Hepatocyte (in vitro differentiated cells): Measurements from ENCODE around the gene PXDN. TPM values are rescaled to one million over a fixed set of nuclear protein-coding genes. Genes with fewer than 3 reads are reported as not detected.

Experiments
- DNase-seq: peaks from one replicate; pipeline ENCODE4 v3.0.0-alpha.2; 2016; ENCODE audit warnings: low spot score
- H2AFZ ChIP-seq: fragments of 200-600 bp; sonication (generic); 2 replicates; pipeline ENCODE4 v1.6.0; 2016; ENCODE audit warnings: antibody characterized with exemption, mild to moderate bottlenecking
- H3K27ac ChIP-seq: fragments of 200-600 bp; sonication (generic); 2 replicates; pipeline ENCODE4 v1.5.1; 2016; ENCODE audit warnings: mild to moderate bottlenecking
- H3K27me3 ChIP-seq: fragments of 200-600 bp; sonication (generic); 2 replicates; pipeline ENCODE4 v1.6.1; 2016
- H3K36me3 ChIP-seq: fragments of 200-600 bp; sonication (generic); replicated peaks from 2 replicates; pipeline ENCODE4 v1.5.1; 2016; ENCODE audit warnings: low read depth; ENCODE audit not compliant: insufficient read depth
- H3K4me1 ChIP-seq: fragments of 200-600 bp; sonication (generic); 2 replicates; pipeline ENCODE4 v1.5.1; 2016; ENCODE audit warnings: mild to moderate bottlenecking, moderate library complexity; ENCODE audit not compliant: insufficient read depth
- H3K4me2 ChIP-seq: fragments of 200-600 bp; sonication (generic); 2 replicates; pipeline ENCODE4 v1.6.0; 2016
- H3K4me3 ChIP-seq: fragments of 200-600 bp; sonication (generic); 2 replicates; pipeline ENCODE4 v1.5.1; 2016; ENCODE audit warnings: mild to moderate bottlenecking
- H3K79me2 ChIP-seq: fragments of 200-600 bp; sonication (generic); 2 replicates; pipeline ENCODE4 v1.6.0; 2017; ENCODE audit warnings: mild to moderate bottlenecking
- H3K9me2 ChIP-seq: fragments of 200-600 bp; sonication (generic); replicated peaks from 2 replicates; pipeline ENCODE4 v1.6.0; 2017; ENCODE audit warnings: mild to moderate bottlenecking; ENCODE audit not compliant: insufficient read depth
- H3K9me3 ChIP-seq: fragments of 200-600 bp; sonication (generic); 2 replicates; pipeline ENCODE4 v1.5.1; 2016; ENCODE audit warnings: low read depth, mild to moderate bottlenecking
- H4K20me1 ChIP-seq: fragments of 200-600 bp; sonication (generic); 2 replicates; pipeline ENCODE4 v1.6.0; 2016; ENCODE audit warnings: mild to moderate bottlenecking; ENCODE audit not compliant: insufficient read depth, poor library complexity, severe bottlenecking
- EZH2 ChIP-seq: fragments of 200-600 bp; sonication (generic); IDR thresholded peaks from 2 replicates; pipeline ENCODE4 v1.6.1; 2016; ENCODE audit warnings: antibody characterized with exemption, mild to moderate bottlenecking, borderline replicate concordance
- EZH2phosphoT487 ChIP-seq: fragments of 200-600 bp; sonication (generic); IDR thresholded peaks from one replicate; pipeline ENCODE4 v1.6.1; 2018; ENCODE audit warnings: antibody characterized with exemption, mild to moderate bottlenecking, low read depth, moderate library complexity; ENCODE audit not compliant: unreplicated experiment, severe bottlenecking
- WGBS: methylation state at CpG from one replicate; pipeline ENCODE4 v1.1.6; 2016; ENCODE audit warnings: low lambda C conversion rate; ENCODE audit errors: missing lambda C conversion rate; 5-methylcytosine and 5-hydroxymethylcytosine counted together
- polyA plus RNA-seq: library from polyadenylated mRNA; unstranded; fragments of >200 nt; fragmentation: Nextera tagmentation; extraction: Ambion mirVana; gene quantifications from 2 replicates; pipeline ENCODE4 v1.2.1, GENCODE V29; 2016
- total RNA-seq: library from RNA; depleted of rRNA; stranded (reverse); fragments of >200 nt; gene quantifications from 2 replicates; pipeline ENCODE4 v1.2.3, GENCODE V29; 2014
- TF ChIP-seq, protein P1 (sequence below): fragments of 200-600 bp; sonication (generic); IDR thresholded peaks from 2 replicates; pipeline ENCODE4 v1.5.1; 2016; ENCODE audit warnings: antibody characterized with exemption, mild to moderate bottlenecking; ENCODE audit not compliant: poor library complexity

Gene PXDN
- total and polyA plus RNA-seq, 2 experiments from 2014 or later = 107 to 118 TPM

GRCh38 chr2:1730015-1730927, 14.0 kb downstream of the PXDN start:
- Histone ChIP-seq H3K27me3 (no peaks in the 10 kb centered on the region), H3K27ac (peak overlapping the region; percentile 78), H3K4me3 (no peak overlapping the region), H3K4me1 (peaks cover 45% of the 10 kb centered on the region), H3K36me3 (no peaks in the 10 kb centered on the region), H3K79me2 (peaks cover 69% of the 10 kb centered on the region), H3K4me2 (peak overlapping the region; percentile 52), H2AFZ (no peak overlapping the region), H4K20me1 (peaks cover 30% of the 10 kb centered on the region), H3K9me2 (no peaks in the 10 kb centered on the region), H3K9me3 (peaks cover 4% of the 10 kb centered on the region)
- TF ChIP-seq EZH2phosphoT487 (peak; percentile 55), EZH2 (no peak)
- DNase-seq = peak; percentile 59
- WGBS = 36% methylated on average over 10 of the region's 10 CpGs

DNA sequence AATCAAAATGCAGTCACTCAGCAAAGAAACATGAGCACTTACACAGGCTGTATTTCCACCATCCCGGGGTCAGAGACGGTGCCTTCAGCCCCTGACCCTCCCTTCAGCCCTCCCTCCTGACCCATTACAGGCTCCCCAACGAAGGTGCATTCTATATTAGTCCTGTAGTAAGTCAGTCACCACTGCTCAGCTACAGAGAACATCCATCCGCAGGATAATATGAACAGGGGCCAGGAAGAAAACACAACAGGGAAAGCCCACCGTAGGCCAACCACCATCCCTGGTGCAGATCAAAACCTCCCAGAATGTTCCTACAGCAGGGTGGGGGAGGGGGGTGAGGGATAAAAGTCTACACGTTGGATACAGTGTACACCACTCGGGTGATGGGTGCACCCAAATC, 15.1 kb downstream of the PXDN start:
- H3K9me2 ChIP-seq = no peaks in the 10 kb centered on the region
- no peak overlapping the region for H3K4me3 ChIP-seq
- H2AFZ ChIP-seq = no peak overlapping the region
- H3K4me1 ChIP-seq = peaks cover 45% of the 10 kb centered on the region
- peak overlapping the region; percentile 65 for H3K4me2 ChIP-seq
- WGBS = 58% methylated on average over 7 of the region's 7 CpGs
- no peaks in the 10 kb centered on the region for H3K27me3 ChIP-seq
- H4K20me1 ChIP-seq = peaks cover 30% of the 10 kb centered on the region
- H3K79me2 ChIP-seq = peaks cover 68% of the 10 kb centered on the region
- no peaks in the 10 kb centered on the region for H3K36me3 ChIP-seq
- TF ChIP-seq EZH2 = no peak
- TF ChIP-seq, protein P1, sequence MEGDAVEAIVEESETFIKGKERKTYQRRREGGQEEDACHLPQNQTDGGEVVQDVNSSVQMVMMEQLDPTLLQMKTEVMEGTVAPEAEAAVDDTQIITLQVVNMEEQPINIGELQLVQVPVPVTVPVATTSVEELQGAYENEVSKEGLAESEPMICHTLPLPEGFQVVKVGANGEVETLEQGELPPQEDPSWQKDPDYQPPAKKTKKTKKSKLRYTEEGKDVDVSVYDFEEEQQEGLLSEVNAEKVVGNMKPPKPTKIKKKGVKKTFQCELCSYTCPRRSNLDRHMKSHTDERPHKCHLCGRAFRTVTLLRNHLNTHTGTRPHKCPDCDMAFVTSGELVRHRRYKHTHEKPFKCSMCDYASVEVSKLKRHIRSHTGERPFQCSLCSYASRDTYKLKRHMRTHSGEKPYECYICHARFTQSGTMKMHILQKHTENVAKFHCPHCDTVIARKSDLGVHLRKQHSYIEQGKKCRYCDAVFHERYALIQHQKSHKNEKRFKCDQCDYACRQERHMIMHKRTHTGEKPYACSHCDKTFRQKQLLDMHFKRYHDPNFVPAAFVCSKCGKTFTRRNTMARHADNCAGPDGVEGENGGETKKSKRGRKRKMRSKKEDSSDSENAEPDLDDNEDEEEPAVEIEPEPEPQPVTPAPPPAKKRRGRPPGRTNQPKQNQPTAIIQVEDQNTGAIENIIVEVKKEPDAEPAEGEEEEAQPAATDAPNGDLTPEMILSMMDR = no peak
- no peak for TF ChIP-seq EZH2phosphoT487
- DNase-seq = no peak
- no peaks in the 10 kb centered on the region for H3K9me3 ChIP-seq
- H3K27ac ChIP-seq = peak overlapping the region; percentile 78

DNA sequence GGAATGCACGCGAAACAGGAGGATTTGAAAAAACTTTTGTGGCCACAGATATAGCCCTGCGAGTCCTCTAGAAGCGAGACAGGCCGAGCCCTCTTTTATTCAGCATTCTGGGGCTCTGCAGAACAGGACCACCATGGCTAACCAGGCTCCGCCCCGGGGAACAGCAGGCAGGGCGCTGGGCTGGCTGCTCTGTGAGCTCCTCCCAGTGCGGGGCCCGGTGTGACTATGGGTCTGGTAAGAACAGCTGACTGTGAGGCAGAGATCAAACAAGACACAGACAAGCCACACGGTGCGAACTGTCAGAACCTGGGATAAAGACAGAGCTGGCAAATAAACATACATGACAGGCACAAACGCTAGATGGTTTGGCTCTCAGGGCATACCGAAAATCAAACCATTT, 15.5 kb downstream of the PXDN start:
- Histone ChIP-seq H3K36me3 (no peaks in the 10 kb centered on the region), H3K79me2 (peaks cover 68% of the 10 kb centered on the region), H4K20me1 (peaks cover 30% of the 10 kb centered on the region), H2AFZ (no peak overlapping the region), H3K27me3 (no peaks in the 10 kb centered on the region), H3K4me1 (peaks cover 45% of the 10 kb centered on the region), H3K9me2 (no peaks in the 10 kb centered on the region), H3K9me3 (no peaks in the 10 kb centered on the region), H3K27ac (peak overlapping the region; percentile 78), H3K4me3 (no peak overlapping the region), H3K4me2 (peak overlapping the region; percentile 65)
- TF ChIP-seq EZH2 = no peak
- TF ChIP-seq EZH2phosphoT487 = no peak
- TF ChIP-seq, protein P1 = no peak
- 33% methylated on average over 14 of the region's 14 CpGs for WGBS
- DNase-seq = peak; percentile 74
